Neural cell (in vitro differentiated cells): ENCODE results near the gene EEF2K. TPM values are rescaled to one million over a fixed set of nuclear protein-coding genes. Genes with fewer than 3 reads are reported as not detected.

Experiments
- H2AFZ ChIP-seq: fragments of 200-600, 300-800 bp; sonication (generic), shearing (Covaris generic); 2 replicates; pipeline ENCODE4 v1.6.0; 2014; ENCODE audit warnings: low read depth, mild to moderate bottlenecking, antibody characterized with exemption, low read length, moderate library complexity
- H3F3A ChIP-seq: fragments of 200-600 bp; shearing (Covaris generic); 2 replicates; pipeline ENCODE4 v1.6.1; 2016; ENCODE audit warnings: mild to moderate bottlenecking, moderate library complexity, mixed read lengths, antibody characterized with exemption, low read length; ENCODE audit not compliant: insufficient read depth, poor library complexity, severe bottlenecking
- H3K27ac ChIP-seq: fragments of 200-600, 300-800 bp; sonication (generic), shearing (Covaris generic); 2 replicates; pipeline ENCODE4 v1.5.1; 2014; ENCODE audit warnings: mild to moderate bottlenecking, low read length, moderate library complexity
- H3K27me3 ChIP-seq: fragments of 300-800, 200-600 bp; sonication (generic), shearing (Covaris generic); 2 replicates; pipeline ENCODE4 v1.6.0; 2014; ENCODE audit warnings: mild to moderate bottlenecking, low read depth, low read length, moderate library complexity; ENCODE audit not compliant: insufficient read depth
- H3K36me3 ChIP-seq: fragments of 300-800, 200-600 bp; sonication (generic), shearing (Covaris generic); 2 replicates; pipeline ENCODE4 v1.5.1; 2014; ENCODE audit warnings: mild to moderate bottlenecking, antibody characterized with exemption, low read length, moderate library complexity; ENCODE audit not compliant: insufficient read depth
- H3K4me2 ChIP-seq: fragments of 300-800, 200-600 bp; sonication (generic), shearing (Covaris generic); 2 replicates; pipeline ENCODE4 v1.6.0; 2014; ENCODE audit warnings: mild to moderate bottlenecking, low read length
- H3K4me3 ChIP-seq: fragments of 300-800, 200-600 bp; sonication (generic), shearing (Covaris generic); 2 replicates; pipeline ENCODE4 v1.5.1; 2014; ENCODE audit warnings: mild to moderate bottlenecking, low read length, moderate library complexity
- H3K79me2 ChIP-seq: fragments of 200-600 bp; shearing (Covaris generic); replicated peaks from 2 replicates; pipeline ENCODE4 v1.6.0; 2014; ENCODE audit warnings: mild to moderate bottlenecking, low read length, moderate library complexity; ENCODE audit not compliant: insufficient read depth
- H3K9ac ChIP-seq: fragments of 300-800, 200-600 bp; sonication (generic), shearing (Covaris generic); 2 replicates; pipeline ENCODE4 v1.6.1; 2016; ENCODE audit warnings: mild to moderate bottlenecking, low read length, mixed read lengths
- H3K9me2 ChIP-seq: fragments of 200-600 bp; shearing (Covaris generic); 2 replicates; pipeline ENCODE4 v1.6.1; 2016; ENCODE audit warnings: mild to moderate bottlenecking, low read length, mixed read lengths; ENCODE audit not compliant: insufficient read depth
- H3K9me3 ChIP-seq: fragments of 200-600, 300-800 bp; sonication (generic), shearing (Covaris generic); 2 replicates; pipeline ENCODE4 v1.6.1; 2016; ENCODE audit warnings: mild to moderate bottlenecking, mixed run types, low read length, moderate library complexity, mixed read lengths
- H4K20me1 ChIP-seq: fragments of 200-600 bp; shearing (Covaris generic); 2 replicates; pipeline ENCODE4 v1.6.1; 2016; ENCODE audit warnings: mild to moderate bottlenecking, mixed run types; ENCODE audit not compliant: insufficient read depth
- EP300 ChIP-seq: fragments of 450-650 bp; conservative IDR thresholded peaks from 2 replicates; pipeline ENCODE4 v1.6.1; 2014; ENCODE audit warnings: antibody characterized with exemption, mild to moderate bottlenecking, moderate library complexity; ENCODE audit not compliant: poor library complexity, severe bottlenecking
- EZH2 ChIP-seq: fragments of 200-600, 300-800 bp; shearing (Covaris generic), sonication (generic); IDR thresholded peaks from 2 replicates; pipeline ENCODE4 v1.6.1; 2014; ENCODE audit warnings: antibody characterized with exemption, low read length, borderline replicate concordance, mild to moderate bottlenecking; ENCODE audit not compliant: insufficient read depth, poor library complexity, severe bottlenecking
- POLR2AphosphoS5 ChIP-seq: IDR thresholded peaks from 2 replicates; pipeline ENCODE4 v1.6.1; 2012
- RAD21 ChIP-seq: fragments of 450-650 bp; conservative IDR thresholded peaks from 2 replicates; pipeline ENCODE4 v1.6.1; 2014; ENCODE audit warnings: antibody characterized with exemption, mild to moderate bottlenecking, moderate library complexity
- SMC3 ChIP-seq: fragments of 450-650 bp; conservative IDR thresholded peaks from 2 replicates; pipeline ENCODE4 v1.6.1; 2014; ENCODE audit warnings: antibody characterized with exemption, mild to moderate bottlenecking, moderate library complexity; ENCODE audit not compliant: poor library complexity
- TAF1 ChIP-seq: IDR thresholded peaks from 2 replicates; pipeline ENCODE4 v1.6.1; 2012; ENCODE audit warnings: low read depth
- polyA plus RNA-seq: library from polyadenylated mRNA; depleted of rRNA; stranded (reverse); fragments of >200 nt; gene quantifications from 2 replicates; pipeline ENCODE4 v1.2.3, GENCODE V29; 2014
- TF ChIP-seq, protein P1 (sequence below): IDR thresholded peaks from 2 replicates; pipeline ENCODE4 v1.6.1; 2012; ENCODE audit warnings: borderline replicate concordance
- TF ChIP-seq, protein P2 (sequence below): fragments of 450-650 bp; IDR thresholded peaks from 2 replicates; pipeline ENCODE4 v1.5.1; 2014; ENCODE audit warnings: antibody characterized with exemption, mild to moderate bottlenecking, moderate library complexity; ENCODE audit not compliant: poor library complexity, severe bottlenecking

The EEF2K gene
- polyA plus RNA-seq, 1 donor from 2014 or later: 7.2 TPM

DNA sequence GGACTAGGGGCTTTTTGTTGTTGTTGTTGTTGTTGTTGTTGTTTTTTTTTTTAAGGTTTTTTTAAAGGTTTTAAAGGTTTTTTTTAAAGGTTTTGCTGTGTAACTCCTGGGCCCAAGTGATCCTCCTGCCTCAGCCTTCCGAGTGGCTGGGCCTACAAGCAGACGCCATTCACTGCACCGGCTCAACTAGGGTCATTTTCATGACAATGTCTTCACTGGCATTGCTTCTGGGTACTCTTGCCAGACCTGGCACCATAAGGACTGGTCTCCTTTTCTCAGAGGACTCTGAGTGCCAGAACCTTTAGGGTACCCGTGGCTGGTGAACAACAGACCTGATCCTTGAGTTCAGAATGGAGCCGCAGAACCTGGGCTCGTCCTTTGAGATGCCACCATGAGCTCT lies 111.5 kb downstream of the EEF2K start:
- TF ChIP-seq EP300: no peak
- TF ChIP-seq, protein P1, sequence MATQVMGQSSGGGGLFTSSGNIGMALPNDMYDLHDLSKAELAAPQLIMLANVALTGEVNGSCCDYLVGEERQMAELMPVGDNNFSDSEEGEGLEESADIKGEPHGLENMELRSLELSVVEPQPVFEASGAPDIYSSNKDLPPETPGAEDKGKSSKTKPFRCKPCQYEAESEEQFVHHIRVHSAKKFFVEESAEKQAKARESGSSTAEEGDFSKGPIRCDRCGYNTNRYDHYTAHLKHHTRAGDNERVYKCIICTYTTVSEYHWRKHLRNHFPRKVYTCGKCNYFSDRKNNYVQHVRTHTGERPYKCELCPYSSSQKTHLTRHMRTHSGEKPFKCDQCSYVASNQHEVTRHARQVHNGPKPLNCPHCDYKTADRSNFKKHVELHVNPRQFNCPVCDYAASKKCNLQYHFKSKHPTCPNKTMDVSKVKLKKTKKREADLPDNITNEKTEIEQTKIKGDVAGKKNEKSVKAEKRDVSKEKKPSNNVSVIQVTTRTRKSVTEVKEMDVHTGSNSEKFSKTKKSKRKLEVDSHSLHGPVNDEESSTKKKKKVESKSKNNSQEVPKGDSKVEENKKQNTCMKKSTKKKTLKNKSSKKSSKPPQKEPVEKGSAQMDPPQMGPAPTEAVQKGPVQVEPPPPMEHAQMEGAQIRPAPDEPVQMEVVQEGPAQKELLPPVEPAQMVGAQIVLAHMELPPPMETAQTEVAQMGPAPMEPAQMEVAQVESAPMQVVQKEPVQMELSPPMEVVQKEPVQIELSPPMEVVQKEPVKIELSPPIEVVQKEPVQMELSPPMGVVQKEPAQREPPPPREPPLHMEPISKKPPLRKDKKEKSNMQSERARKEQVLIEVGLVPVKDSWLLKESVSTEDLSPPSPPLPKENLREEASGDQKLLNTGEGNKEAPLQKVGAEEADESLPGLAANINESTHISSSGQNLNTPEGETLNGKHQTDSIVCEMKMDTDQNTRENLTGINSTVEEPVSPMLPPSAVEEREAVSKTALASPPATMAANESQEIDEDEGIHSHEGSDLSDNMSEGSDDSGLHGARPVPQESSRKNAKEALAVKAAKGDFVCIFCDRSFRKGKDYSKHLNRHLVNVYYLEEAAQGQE: no peak
- Histone ChIP-seq H3K9ac (no peak overlapping the region), H3K4me3 (no peak overlapping the region), H3K27me3 (no peaks in the 10 kb centered on the region), H3K36me3 (no peaks in the 10 kb centered on the region), H3F3A (no peaks in the 10 kb centered on the region), H4K20me1 (no peaks in the 10 kb centered on the region), H3K4me2 (no peak overlapping the region), H3K79me2 (no peaks in the 10 kb centered on the region), H2AFZ (no peak overlapping the region), H3K9me2 (no peaks in the 10 kb centered on the region), H3K27ac (no peak overlapping the region), H3K9me3 (no peaks in the 10 kb centered on the region)

DNA sequence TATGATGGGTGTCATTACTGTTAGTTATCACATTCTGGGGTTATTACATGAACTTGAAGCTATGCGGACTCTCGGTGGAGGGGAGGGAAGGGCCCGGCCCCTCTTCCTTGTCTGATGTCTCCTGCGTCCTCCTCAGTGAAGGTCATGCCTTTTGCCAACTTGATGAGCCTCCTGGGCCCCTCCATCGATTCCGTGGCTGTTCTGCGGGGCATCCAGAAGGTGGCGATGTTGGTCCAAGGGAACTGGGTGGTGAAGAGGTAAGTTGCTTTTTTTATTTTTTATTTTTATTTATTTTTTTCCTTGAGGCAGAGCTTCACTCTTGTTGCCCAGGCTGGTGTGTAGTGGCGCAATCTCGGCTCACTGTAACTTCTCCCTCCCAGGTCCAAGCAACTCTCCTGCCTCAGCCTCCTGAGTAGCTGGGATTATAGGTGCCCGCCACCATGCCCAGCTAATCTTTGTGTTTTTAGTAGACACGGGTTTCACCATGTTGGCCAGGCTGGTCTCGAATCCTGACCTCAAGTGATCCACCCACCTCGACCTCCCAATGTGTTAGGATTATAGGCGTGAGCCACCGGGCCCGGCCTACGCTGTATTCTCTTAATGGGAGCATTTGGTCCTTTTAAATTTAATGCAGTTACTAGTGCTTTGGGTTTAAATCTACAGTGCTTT lies 112.7 kb downstream of the EEF2K start:
- TF ChIP-seq SMC3: no peak
- TF ChIP-seq, protein P1: no peak
- no peak for TF ChIP-seq EZH2
- TF ChIP-seq, protein P2, sequence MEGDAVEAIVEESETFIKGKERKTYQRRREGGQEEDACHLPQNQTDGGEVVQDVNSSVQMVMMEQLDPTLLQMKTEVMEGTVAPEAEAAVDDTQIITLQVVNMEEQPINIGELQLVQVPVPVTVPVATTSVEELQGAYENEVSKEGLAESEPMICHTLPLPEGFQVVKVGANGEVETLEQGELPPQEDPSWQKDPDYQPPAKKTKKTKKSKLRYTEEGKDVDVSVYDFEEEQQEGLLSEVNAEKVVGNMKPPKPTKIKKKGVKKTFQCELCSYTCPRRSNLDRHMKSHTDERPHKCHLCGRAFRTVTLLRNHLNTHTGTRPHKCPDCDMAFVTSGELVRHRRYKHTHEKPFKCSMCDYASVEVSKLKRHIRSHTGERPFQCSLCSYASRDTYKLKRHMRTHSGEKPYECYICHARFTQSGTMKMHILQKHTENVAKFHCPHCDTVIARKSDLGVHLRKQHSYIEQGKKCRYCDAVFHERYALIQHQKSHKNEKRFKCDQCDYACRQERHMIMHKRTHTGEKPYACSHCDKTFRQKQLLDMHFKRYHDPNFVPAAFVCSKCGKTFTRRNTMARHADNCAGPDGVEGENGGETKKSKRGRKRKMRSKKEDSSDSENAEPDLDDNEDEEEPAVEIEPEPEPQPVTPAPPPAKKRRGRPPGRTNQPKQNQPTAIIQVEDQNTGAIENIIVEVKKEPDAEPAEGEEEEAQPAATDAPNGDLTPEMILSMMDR: no peak
- TF ChIP-seq TAF1: no peak
- no peak for TF ChIP-seq POLR2AphosphoS5
- TF ChIP-seq RAD21: no peak
- no peak for TF ChIP-seq EP300
- H3K36me3 ChIP-seq: no peaks in the 10 kb centered on the region
- H3K9me3 ChIP-seq: no peaks in the 10 kb centered on the region
- no peak overlapping the region for H3K4me2 ChIP-seq
- no peak overlapping the region for H2AFZ ChIP-seq
- H3K79me2 ChIP-seq: no peaks in the 10 kb centered on the region
- H3K9me2 ChIP-seq: no peaks in the 10 kb centered on the region
- H4K20me1 ChIP-seq: no peaks in the 10 kb centered on the region
- H3K27ac ChIP-seq: no peak overlapping the region
- H3K9ac ChIP-seq: no peak overlapping the region
- H3F3A ChIP-seq: no peaks in the 10 kb centered on the region
- H3K4me3 ChIP-seq: no peak overlapping the region
- H3K27me3 ChIP-seq: no peaks in the 10 kb centered on the region
